HT-29 (cell line): ENCODE results near the gene MMP12. TPM values are rescaled to one million over a fixed set of nuclear protein-coding genes. Genes with fewer than 3 reads are reported as not detected.

Experiments used
- small RNA-seq: library from RNA; depleted of rRNA; stranded (forward); fragments of <200 nt; gene quantifications from one replicate; pipeline ENCODE3, GENCODE V24; 2014
- total RNA-seq: library from RNA; depleted of rRNA; stranded (reverse); fragments of >200 nt; shearing (Covaris generic); gene quantifications from 2 replicates; pipeline ENCODE4 v1.2.3, GENCODE V29; 2014; rRNA removed

Gene MMP12
- total RNA-seq, 1 experiment from 2014 or later = not detected

Small RNAs within 50 kb of the gene (small RNA-seq; reads per million reads assigned to genes)
- gene RNU7-159P = not detected

Other genes with a start within 250 kb of the MMP12 start
- not detected in 2 replicates for gene MMP20, start 249.7 kb downstream of the MMP12 start, total RNA-seq
- gene MMP27, start 169.2 kb downstream of the MMP12 start, total RNA-seq = not detected in 2 replicates
- not detected in 2 replicates for gene MMP8, start 150.0 kb downstream of the MMP12 start, total RNA-seq
- gene MMP10, start 94.4 kb downstream of the MMP12 start, total RNA-seq = not detected in 2 replicates
- gene MMP1, start 76.8 kb downstream of the MMP12 start, total RNA-seq = not detected in 2 replicates
- not detected in 2 replicates for gene MMP3, start 31.4 kb downstream of the MMP12 start, total RNA-seq
- gene MMP13, start 80.8 kb upstream of the MMP12 start, total RNA-seq = 0.13 TPM in 1 of 2 replicates, not detected in the other
- 203 and 220 TPM in 2 replicates for gene DCUN1D5, start 217.2 kb upstream of the MMP12 start, total RNA-seq
- 1.7 and 3.9 TPM in 2 replicates for gene DYNC2H1, start 234.4 kb upstream of the MMP12 start, total RNA-seq